NT2/D1 (cell line): Measurements from ENCODE around the gene HNF1B.
A peak's percentile ranks its signal among the peaks of the same experiment; 100 is the strongest.

Source experiments
- DNase-seq: peaks from one replicate; pipeline ENCODE4 v3.0.0-alpha.2; 2011; ENCODE audit warnings: low read depth, low spot score
- H3K27me3 ChIP-seq: 2 replicates; pipeline ENCODE4 v1.6.0; 2011; ENCODE audit warnings: mild to moderate bottlenecking; ENCODE audit not compliant: insufficient read length, insufficient read depth
- H3K36me3 ChIP-seq: 2 replicates; pipeline ENCODE4 v1.6.1; 2011; ENCODE audit warnings: mild to moderate bottlenecking, low read length, mixed read lengths; ENCODE audit not compliant: insufficient read depth, insufficient read length
- H3K4me1 ChIP-seq: 2 replicates; pipeline ENCODE4 v1.5.1; 2011; ENCODE audit not compliant: insufficient read depth, insufficient read length
- H3K4me3 ChIP-seq: 2 replicates; pipeline ENCODE4 v1.5.1; 2011; ENCODE audit warnings: low read depth; ENCODE audit not compliant: insufficient read length
- H3K9ac ChIP-seq: 2 replicates; pipeline ENCODE4 v1.6.0; 2011; ENCODE audit warnings: low read depth; ENCODE audit not compliant: insufficient read length
- H3K9me3 ChIP-seq: 2 replicates; pipeline ENCODE4 v1.5.1; 2011; ENCODE audit warnings: mild to moderate bottlenecking, low read length; ENCODE audit not compliant: insufficient read depth
- SUZ12 ChIP-seq: IDR thresholded peaks from 2 replicates; pipeline ENCODE4 v1.6.1; 2011; ENCODE audit not compliant: insufficient read length, insufficient read depth; ENCODE audit errors: extremely low read depth
- YY1 ChIP-seq: IDR thresholded peaks from 2 replicates; pipeline ENCODE4 v1.6.1; 2011; ENCODE audit not compliant: insufficient read length, insufficient read depth
- ZNF274 ChIP-seq: IDR thresholded peaks from 2 replicates; pipeline ENCODE4 v1.6.1; 2011; ENCODE audit warnings: mild to moderate bottlenecking, low read depth, low read length

The HNF1B gene

DNA sequence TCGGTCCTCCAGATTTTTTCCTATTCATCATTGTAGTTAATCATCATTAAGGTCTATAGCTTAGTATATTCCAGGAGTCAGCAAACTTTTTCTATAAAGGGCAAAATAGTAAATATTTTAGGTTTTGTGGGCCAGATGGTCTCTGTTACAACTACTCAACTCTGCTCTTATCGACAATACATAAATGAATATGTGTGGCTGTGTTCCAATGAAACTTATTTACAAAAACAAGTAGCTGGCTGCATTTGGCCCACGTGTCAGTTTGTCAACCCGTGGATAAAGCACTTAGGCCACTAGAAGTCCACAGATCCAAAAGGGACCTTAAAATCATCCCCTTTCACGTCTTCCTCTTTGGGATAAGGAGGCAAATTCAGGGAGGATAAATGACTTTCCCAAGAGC, 5.4 kb upstream of the HNF1B start:
- no peak overlapping the region for H3K4me3 ChIP-seq
- no peak overlapping the region for H3K9ac ChIP-seq
- H3K4me1 ChIP-seq, result peaks cover 6% of the 10 kb centered on the region
- H3K9me3 ChIP-seq, result no peaks in the 10 kb centered on the region
- no peak for DNase-seq
- H3K36me3 ChIP-seq, result no peaks in the 10 kb centered on the region
- peaks cover 45% of the 10 kb centered on the region for H3K27me3 ChIP-seq
- TF ChIP-seq SUZ12 (no peak), ZNF274 (no peak), YY1 (no peak)

DNA sequence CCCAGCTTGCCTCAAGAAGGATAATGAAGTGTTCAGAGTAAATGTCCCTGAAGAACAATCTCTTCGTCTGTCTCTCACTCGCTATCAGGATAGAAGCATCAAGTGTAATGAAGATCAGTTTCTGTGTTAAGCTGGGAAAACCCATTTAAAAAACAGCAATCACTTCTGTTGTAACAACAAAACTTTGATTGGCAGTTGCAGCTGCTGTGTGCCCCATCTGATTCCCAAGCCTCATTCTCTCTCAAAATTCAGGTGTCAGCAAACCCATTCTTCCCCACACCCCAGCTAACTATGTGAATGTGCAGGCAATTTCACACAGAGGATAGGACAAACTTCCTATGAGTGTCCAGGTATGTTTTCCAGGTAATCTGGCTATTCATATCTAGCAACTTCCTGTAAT, 2.4 kb upstream of the HNF1B start:
- Histone ChIP-seq H3K4me3 (no peak overlapping the region), H3K36me3 (no peaks in the 10 kb centered on the region), H3K4me1 (peaks cover 7% of the 10 kb centered on the region), H3K27me3 (peaks cover 71% of the 10 kb centered on the region), H3K9me3 (no peaks in the 10 kb centered on the region), H3K9ac (no peak overlapping the region)
- TF ChIP-seq ZNF274 (no peak), YY1 (no peak), SUZ12 (no peak)
- DNase-seq, result no peak

DNA sequence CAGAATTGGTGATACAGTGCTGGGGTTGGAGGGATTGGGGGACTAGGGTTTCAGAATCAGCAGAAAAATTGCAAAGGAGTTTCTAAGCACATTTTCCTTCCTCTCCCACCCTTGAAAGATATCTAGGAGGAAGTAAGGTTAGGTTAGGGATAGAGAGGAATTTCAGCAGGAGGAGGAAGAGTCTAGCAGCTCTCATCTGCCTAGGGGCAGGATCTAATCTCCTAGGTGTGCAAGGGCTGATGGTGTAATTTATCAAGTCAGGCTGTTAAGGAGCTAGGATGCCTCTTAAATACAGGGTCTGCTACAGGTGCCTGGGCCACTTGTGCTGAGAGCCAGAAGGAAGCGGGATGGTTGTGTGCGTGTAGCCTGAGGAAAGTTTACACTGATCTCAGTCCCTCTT, 1.8 kb upstream of the HNF1B start:
- DNase-seq, result no peak
- no peak overlapping the region for H3K4me3 ChIP-seq
- TF ChIP-seq ZNF274 (no peak), SUZ12 (no peak), YY1 (no peak)
- H3K27me3 ChIP-seq, result peaks cover 74% of the 10 kb centered on the region
- peaks cover 7% of the 10 kb centered on the region for H3K4me1 ChIP-seq
- H3K36me3 ChIP-seq, result no peaks in the 10 kb centered on the region
- H3K9ac ChIP-seq, result no peak overlapping the region
- no peaks in the 10 kb centered on the region for H3K9me3 ChIP-seq

DNA sequence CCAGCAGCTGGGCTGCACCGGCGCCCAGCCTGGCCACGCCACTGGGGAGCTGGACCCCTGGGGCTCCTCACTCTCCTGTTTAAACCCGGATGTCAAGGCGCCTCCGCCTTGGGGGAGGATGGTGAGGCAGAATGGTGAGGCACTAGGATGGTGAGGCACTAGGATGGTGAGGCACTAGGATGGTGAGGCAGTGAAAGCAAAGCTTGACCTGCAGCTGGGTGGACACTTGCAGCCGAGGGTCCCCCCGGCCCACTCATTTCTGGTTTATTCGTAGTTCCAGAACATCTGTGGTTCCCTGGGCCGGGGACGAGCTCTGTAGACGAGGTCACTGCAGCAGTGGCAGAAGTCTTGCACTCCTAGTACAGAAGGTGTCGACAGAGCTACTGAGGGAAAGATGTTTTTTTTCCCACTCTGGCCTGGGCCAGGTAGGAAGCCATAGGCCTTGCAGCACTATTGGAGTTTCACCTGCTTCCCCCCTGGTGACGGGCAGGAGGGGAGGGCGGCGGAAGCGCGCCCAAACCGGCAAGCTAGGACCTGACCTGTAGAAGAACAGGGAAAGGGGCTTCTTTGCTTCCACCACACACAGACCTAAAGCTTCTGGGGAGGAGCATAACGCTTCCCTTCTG, 1.1 kb upstream of the HNF1B start:
- peaks cover 81% of the 10 kb centered on the region for H3K27me3 ChIP-seq
- H3K9ac ChIP-seq, result peak overlapping the region; percentile 0
- H3K4me3 ChIP-seq, result peak overlapping the region; percentile 54
- H3K36me3 ChIP-seq, result no peaks in the 10 kb centered on the region
- no peak for DNase-seq
- H3K4me1 ChIP-seq, result peaks cover 7% of the 10 kb centered on the region
- TF ChIP-seq SUZ12, result no peak
- no peak for TF ChIP-seq ZNF274
- no peak for TF ChIP-seq YY1
- H3K9me3 ChIP-seq, result no peaks in the 10 kb centered on the region

DNA sequence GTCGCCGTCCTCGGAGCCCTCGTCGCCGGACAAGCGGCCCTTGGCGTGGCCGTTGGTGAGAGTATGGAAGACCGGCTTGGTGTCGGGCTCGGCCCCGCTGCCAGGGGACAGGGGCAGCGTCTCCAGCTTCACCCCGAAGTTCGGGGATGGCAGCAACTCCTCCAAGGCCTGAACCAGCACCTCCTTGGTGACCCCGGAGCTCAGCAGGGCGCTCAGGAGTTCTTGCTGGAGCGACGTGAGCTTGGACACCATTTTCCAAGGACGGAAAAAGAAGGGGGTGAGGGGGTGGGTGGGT, 279 bp downstream of the HNF1B start:
- peaks cover 95% of the 10 kb centered on the region for H3K27me3 ChIP-seq
- H3K4me3 ChIP-seq, result peak overlapping the region; percentile 54
- peaks cover 7% of the 10 kb centered on the region for H3K4me1 ChIP-seq
- H3K9ac ChIP-seq, result peak overlapping the region; percentile 58
- H3K36me3 ChIP-seq, result no peaks in the 10 kb centered on the region
- H3K9me3 ChIP-seq, result no peaks in the 10 kb centered on the region
- TF ChIP-seq YY1, result no peak
- TF ChIP-seq ZNF274, result no peak
- TF ChIP-seq SUZ12, result peak; percentile 92
- no peak for DNase-seq

DNA sequence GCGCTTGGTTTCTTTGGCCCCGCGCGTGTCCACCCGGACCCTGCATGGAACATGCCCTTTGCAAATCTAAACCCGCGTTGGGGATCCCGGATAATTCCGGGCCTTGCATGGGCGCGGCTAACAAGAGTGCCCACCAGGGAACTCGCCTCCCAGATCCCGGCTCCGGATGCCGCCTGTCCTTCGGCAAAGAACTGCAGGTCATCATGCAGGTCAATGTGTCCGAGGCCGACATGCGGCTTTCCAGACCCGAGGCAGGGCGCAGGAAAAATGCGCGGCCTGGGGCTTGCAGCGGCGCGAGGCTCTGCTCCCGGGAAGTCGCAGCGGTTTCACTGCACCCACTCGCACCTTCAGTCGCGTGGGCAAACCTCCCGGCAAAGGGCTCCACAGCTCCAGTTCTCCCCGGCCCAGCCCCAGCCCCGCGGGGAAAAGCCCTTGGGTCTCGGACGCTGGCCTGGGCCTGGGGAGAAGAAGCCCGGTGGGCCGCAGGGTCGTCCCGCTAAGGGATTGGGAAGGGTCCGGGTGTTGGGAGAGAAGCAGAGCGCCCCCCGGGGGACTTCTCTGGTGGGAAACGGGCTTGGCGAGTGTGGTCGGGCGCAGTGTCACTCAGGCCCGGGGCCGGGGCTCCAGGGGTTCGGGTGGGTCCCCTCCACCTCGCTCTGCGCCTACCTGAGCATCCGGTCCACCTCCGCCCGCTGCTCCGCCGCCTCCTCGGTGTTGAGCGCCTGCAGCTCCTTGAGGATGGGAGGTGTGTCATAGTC, 805 bp downstream of the HNF1B start:
- H3K27me3 ChIP-seq, result peaks cover 99% of the 10 kb centered on the region
- H3K36me3 ChIP-seq, result no peaks in the 10 kb centered on the region
- no peaks in the 10 kb centered on the region for H3K9me3 ChIP-seq
- H3K9ac ChIP-seq, result peak overlapping the region; percentile 65
- peaks cover 7% of the 10 kb centered on the region for H3K4me1 ChIP-seq
- peak overlapping the region; percentile 54 for H3K4me3 ChIP-seq
- no peak for DNase-seq
- TF ChIP-seq ZNF274, result no peak
- TF ChIP-seq YY1, result no peak
- peak; percentile 90 for TF ChIP-seq SUZ12

DNA sequence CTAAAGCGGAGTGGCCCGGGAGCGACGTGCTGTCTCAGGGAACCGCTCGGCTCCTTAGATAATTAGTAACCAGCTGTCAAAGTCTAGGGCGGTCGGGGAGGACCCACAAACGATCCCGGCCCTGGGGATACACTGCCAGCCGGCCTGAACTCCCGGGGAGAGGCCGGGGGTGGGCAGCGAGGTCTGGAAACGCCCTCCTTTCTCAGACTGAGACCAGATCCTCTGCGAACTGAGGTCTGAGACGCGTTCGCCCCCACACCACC, 1.3 kb downstream of the HNF1B start:
- peak overlapping the region; percentile 65 for H3K9ac ChIP-seq
- H3K4me1 ChIP-seq, result peaks cover 7% of the 10 kb centered on the region
- TF ChIP-seq YY1 (no peak), ZNF274 (no peak)
- peaks cover 100% of the 10 kb centered on the region for H3K27me3 ChIP-seq
- DNase-seq, result no peak
- no peaks in the 10 kb centered on the region for H3K36me3 ChIP-seq
- peak overlapping the region; percentile 54 for H3K4me3 ChIP-seq
- H3K9me3 ChIP-seq, result no peaks in the 10 kb centered on the region
